Uterus (tissue), 4 donors: ENCODE measurements around the gene NASP. TPM values are rescaled to one million over a fixed set of nuclear protein-coding genes. Genes with fewer than 3 reads are reported as not detected.

Experiments
- DNase-seq, 2 donors: peaks; one replicate each; pipeline ENCODE4 v3.0.0-alpha.2; 2019 to 2020
- H3K27ac ChIP-seq, 2 donors: fragments of 200-600 bp; sonication (generic); 1 replicate in 1 of 2; 2 replicates in 1 of 2; pipeline ENCODE4 v1.5.1; 2016 to 2018
- H3K27me3 ChIP-seq, 2 donors: fragments of 200-600 bp; sonication (generic); one replicate each; pipeline ENCODE4 v1.5.1; 2018 to 2019; ENCODE audit warnings: control low read depth in 1 of 2
- H3K36me3 ChIP-seq, 2 donors: fragments of 200-600 bp; sonication (generic); one replicate each; pipeline ENCODE4 v1.5.1; 2019; ENCODE audit warnings: control low read depth in 1 of 2
- H3K4me1 ChIP-seq, 2 donors: fragments of 200-600 bp; sonication (generic); one replicate each; pipeline ENCODE4 v1.5.1; 2018 to 2019; ENCODE audit warnings: control low read depth in 1 of 2
- H3K4me3 ChIP-seq, 2 donors: fragments of 200-600 bp; sonication (generic); 1 replicate in 1 of 2; 2 replicates in 1 of 2; pipeline ENCODE4 v1.5.1; 2018 to 2019; ENCODE audit warnings: mild to moderate bottlenecking in 1 of 2
- H3K9me3 ChIP-seq, 2 donors: fragments of 200-600 bp; sonication (generic); one replicate each; pipeline ENCODE4 v1.5.1; 2019; ENCODE audit warnings: control low read depth in 1 of 2
- CTCF ChIP-seq, 4 experiments: fragments of 200-600 bp in 2 of 4; fragments of 450-650 bp in 2 of 4; sonication (generic) in 2 of 4; IDR thresholded peaks; one replicate each; pipeline ENCODE4 v1.5.1; 2016 to 2019; ENCODE audit warnings: antibody characterized with exemption in 4 of 4, mild to moderate bottlenecking in 2 of 4, moderate library complexity in 1 of 4
- POLR2A ChIP-seq, 2 donors: fragments of 450-650 bp; IDR thresholded peaks; one replicate each; pipeline ENCODE4 v1.6.1; 2016; ENCODE audit warnings: antibody characterized with exemption in 2 of 2, mild to moderate bottlenecking in 1 of 2, moderate library complexity in 1 of 2
- intact Hi-C: fragments of 100-400 bp; cut with DNase I; formaldehyde crosslinking; loops from one replicate; pipeline ENCODE4 v1.15.1; 2023; ENCODE audit warnings: low total_unique reads
- total RNA-seq, 4 donors: library from RNA; depleted of rRNA in 3 of 4; stranded (reverse); fragments of >200 nt in 3 of 4; gene quantifications; one replicate each; pipeline versions ENCODE4 v1.1.0 to v1.2.4, GENCODE V29; 2014 to 2023
- donor health status: DM: yes; HTN: yes; CAD: no.

Gene NASP
- total RNA-seq, 4 donors from 2014 or later, result 40.2 to 125 (median 81.0) TPM

GRCh38 chr1:45583264-45583665, 576 bp upstream of the NASP start:
- no peaks in the 10 kb centered on the region for H3K27me3 ChIP-seq
- H3K27ac ChIP-seq, result peak overlapping the region; percentile 92 to 96
- intact Hi-C loops, result no loop called here
- peak; percentile 96 for DNase-seq
- TF ChIP-seq POLR2A (IDR thresholded peaks at IDR 0.05) (no peak), CTCF (IDR thresholded peaks at IDR 0.05) (no peak)
- peaks cover 7 to 9% of the 10 kb centered on the region in 2 donors for H3K4me1 ChIP-seq
- no peaks in the 10 kb centered on the region for H3K36me3 ChIP-seq
- no peaks in the 10 kb centered on the region for H3K9me3 ChIP-seq
- H3K4me3 ChIP-seq, result peak overlapping the region; percentile 87 to 100

- intact Hi-C loops, result no loop called here
- Histone ChIP-seq H3K27ac (peak overlapping the region; percentile 92 to 96), H3K36me3 (no peaks in the 10 kb centered on the region), H3K4me3 (peak overlapping the region; percentile 87 to 100), H3K9me3 (no peaks in the 10 kb centered on the region), H3K4me1 (peaks cover 7 to 9% of the 10 kb centered on the region in 2 donors), H3K27me3 (no peaks in the 10 kb centered on the region)
- DNase-seq, result peak; percentile 83 to 85
- TF ChIP-seq CTCF (IDR thresholded peaks at IDR 0.05) (no peak), POLR2A (IDR thresholded peaks at IDR 0.05) (peak; percentile 20 to 52)
Measured at GRCh38 chr1:45584351-45585109, 689 bp downstream of the NASP start.

- DNase-seq, result no peak
- intact Hi-C loops, result no loop called here
- peak overlapping the region; percentile 87 to 100 for H3K4me3 ChIP-seq
- no peak for TF ChIP-seq CTCF (IDR thresholded peaks at IDR 0.05)
- TF ChIP-seq POLR2A (IDR thresholded peaks at IDR 0.05), result no peak
- H3K27ac ChIP-seq, result peak overlapping the region; percentile 92 to 96
- peaks cover 7 to 9% of the 10 kb centered on the region in 2 donors for H3K4me1 ChIP-seq
- H3K9me3 ChIP-seq, result no peaks in the 10 kb centered on the region
- no peaks in the 10 kb centered on the region for H3K36me3 ChIP-seq
- no peaks in the 10 kb centered on the region for H3K27me3 ChIP-seq
Measured at GRCh38 chr1:45585110-45585426, 1.2 kb downstream of the NASP start.

- TF ChIP-seq CTCF (IDR thresholded peaks at IDR 0.05), result no peak
- no peak for TF ChIP-seq POLR2A (IDR thresholded peaks at IDR 0.05)
- no peak for DNase-seq
- intact Hi-C loops, result no loop called here
- peak overlapping the region in 1 of 2 donors; percentile 96 for H3K27ac ChIP-seq
- no peaks in the 10 kb centered on the region for H3K36me3 ChIP-seq
- no peaks in the 10 kb centered on the region for H3K9me3 ChIP-seq
- H3K27me3 ChIP-seq, result no peaks in the 10 kb centered on the region
- H3K4me1 ChIP-seq, result peaks cover 7 to 9% of the 10 kb centered on the region in 2 donors
- peak overlapping the region; percentile 87 to 100 for H3K4me3 ChIP-seq
Measured at GRCh38 chr1:45585496-45586075, 1.7 kb downstream of the NASP start.

GRCh38 chr1:45586769-45587168, 2.9 kb downstream of the NASP start:
- intact Hi-C loops, result no loop called here
- DNase-seq, result no peak
- H3K36me3 ChIP-seq, result no peaks in the 10 kb centered on the region
- H3K27me3 ChIP-seq, result no peaks in the 10 kb centered on the region
- H3K27ac ChIP-seq, result peak overlapping the region in 1 of 2 donors; percentile 11
- H3K4me3 ChIP-seq, result no peak overlapping the region
- no peaks in the 10 kb centered on the region for H3K9me3 ChIP-seq
- H3K4me1 ChIP-seq, result peaks cover 7 to 9% of the 10 kb centered on the region in 2 donors
- TF ChIP-seq CTCF (IDR thresholded peaks at IDR 0.05) (no peak), POLR2A (IDR thresholded peaks at IDR 0.05) (no peak)
